GM21786 (cell line): ENCODE results near the gene FEN1.

ENCODE experiments used
- ATAC-seq: cut with Tn5 transposase; IDR thresholded peaks from one replicate; pipeline ENCODE4 v1.9.1; 2021; ENCODE audit not compliant: unreplicated experiment

The FEN1 gene

GRCh38 chr11:61774411-61774810 lies 18.3 kb upstream of the FEN1 start:
- no peak for ATAC-seq

GRCh38 chr11:61775106-61775505 lies 17.6 kb upstream of the FEN1 start:
- no peak for ATAC-seq

GRCh38 chr11:61775606-61776554 lies 16.8 kb upstream of the FEN1 start:
- ATAC-seq = no peak

GRCh38 chr11:61776561-61777075 lies 16.1 kb upstream of the FEN1 start:
- no peak for ATAC-seq

GRCh38 chr11:61777234-61778090 lies 15.2 kb upstream of the FEN1 start:
- no peak for ATAC-seq

- no peak for ATAC-seq
Measured at GRCh38 chr11:61778357-61778886, 14.3 kb upstream of the FEN1 start.

GRCh38 chr11:61778920-61779650 lies 13.6 kb upstream of the FEN1 start:
- ATAC-seq = no peak

GRCh38 chr11:61779666-61780525 lies 12.8 kb upstream of the FEN1 start:
- ATAC-seq = no peak

GRCh38 chr11:61780581-61781162 lies 12.0 kb upstream of the FEN1 start:
- no peak for ATAC-seq

- no peak for ATAC-seq
Measured at GRCh38 chr11:61781585-61781984, 11.1 kb upstream of the FEN1 start.

GRCh38 chr11:61782299-61782698 lies 10.4 kb upstream of the FEN1 start:
- ATAC-seq = no peak

- no peak for ATAC-seq
Measured at GRCh38 chr11:61782841-61783240, 9.9 kb upstream of the FEN1 start.

GRCh38 chr11:61783717-61784505 lies 8.8 kb upstream of the FEN1 start:
- ATAC-seq = no peak

GRCh38 chr11:61784506-61784805 lies 8.3 kb upstream of the FEN1 start:
- ATAC-seq = no peak

GRCh38 chr11:61785837-61786402 lies 6.8 kb upstream of the FEN1 start:
- ATAC-seq = no peak

GRCh38 chr11:61787928-61788491 lies 4.7 kb upstream of the FEN1 start:
- ATAC-seq = no peak

GRCh38 chr11:61791737-61792309 lies 888 bp upstream of the FEN1 start:
- ATAC-seq = no peak
